HG03469 (cell line): Measurements from ENCODE around the gene ANKRD55.
"Not testable (repeated sequence)": the region's sequence is repeated elsewhere in the genome, so short reads cannot be mapped to it uniquely, and the experiment has no call there.

ENCODE experiments used
- ATAC-seq: cut with Tn5 transposase; IDR thresholded peaks from one replicate; pipeline ENCODE4 v1.9.1; 2021; ENCODE audit warnings: mild to moderate bottlenecking, moderate library complexity, moderate number of reproducible peaks; ENCODE audit not compliant: unreplicated experiment

ANKRD55 gene

DNA sequence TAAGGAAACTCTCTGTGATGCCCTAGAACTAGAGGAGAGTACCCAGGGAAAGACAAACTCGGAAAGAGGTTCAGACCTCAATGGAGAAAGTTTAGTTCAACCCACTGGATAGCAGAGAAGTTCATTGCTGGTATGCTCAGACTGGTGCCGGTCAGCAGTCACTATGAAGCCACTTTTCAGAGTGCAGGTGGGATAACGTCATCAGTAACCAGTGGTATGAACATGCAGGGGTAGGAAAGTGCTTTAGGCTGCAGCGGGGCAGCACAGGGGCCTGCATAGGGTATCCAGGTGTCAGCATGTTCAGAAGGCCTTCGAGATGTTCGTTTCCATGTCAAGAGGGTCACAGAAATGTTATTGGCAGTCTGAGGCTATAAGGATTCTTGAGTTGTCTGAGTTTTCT lies 20.8 kb upstream of the ANKRD55 start:
- no peak for ATAC-seq

GRCh38 chr5:56253126-56253525 lies 20.0 kb upstream of the ANKRD55 start:
- no peak for ATAC-seq

DNA sequence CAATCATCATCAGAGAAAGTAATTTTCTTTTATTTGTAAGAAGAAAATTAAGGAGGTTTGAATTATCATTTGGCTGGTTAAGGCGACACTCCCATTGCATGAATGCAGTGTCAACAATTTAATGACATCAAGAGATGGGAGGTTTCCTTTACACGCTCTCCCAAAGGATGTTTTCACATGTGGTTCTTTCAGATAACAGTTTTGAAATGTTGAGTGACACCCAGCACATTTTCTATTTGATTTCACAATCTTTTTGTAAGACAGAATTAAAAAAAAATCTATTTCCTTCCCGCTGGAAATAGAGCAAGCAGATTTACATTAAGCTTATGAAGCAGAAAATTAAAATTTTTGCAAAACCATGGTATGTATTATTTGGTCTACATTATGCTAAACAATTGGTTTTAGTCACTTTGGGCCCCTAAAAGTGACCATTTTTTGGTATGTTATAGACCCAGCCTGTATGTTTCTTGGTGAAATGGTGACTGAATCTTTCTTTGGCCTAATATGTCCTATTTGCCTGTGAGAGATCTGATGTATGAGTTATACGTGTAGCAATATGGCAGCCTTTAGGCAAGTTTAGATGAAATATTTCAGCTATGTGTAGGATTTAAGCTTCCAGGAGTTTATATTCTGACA lies 18.9 kb upstream of the ANKRD55 start:
- no peak for ATAC-seq

GRCh38 chr5:56251440-56251839 lies 18.3 kb upstream of the ANKRD55 start:
- ATAC-seq = no peak

GRCh38 chr5:56250011-56250410 lies 16.9 kb upstream of the ANKRD55 start:
- ATAC-seq = no peak

DNA sequence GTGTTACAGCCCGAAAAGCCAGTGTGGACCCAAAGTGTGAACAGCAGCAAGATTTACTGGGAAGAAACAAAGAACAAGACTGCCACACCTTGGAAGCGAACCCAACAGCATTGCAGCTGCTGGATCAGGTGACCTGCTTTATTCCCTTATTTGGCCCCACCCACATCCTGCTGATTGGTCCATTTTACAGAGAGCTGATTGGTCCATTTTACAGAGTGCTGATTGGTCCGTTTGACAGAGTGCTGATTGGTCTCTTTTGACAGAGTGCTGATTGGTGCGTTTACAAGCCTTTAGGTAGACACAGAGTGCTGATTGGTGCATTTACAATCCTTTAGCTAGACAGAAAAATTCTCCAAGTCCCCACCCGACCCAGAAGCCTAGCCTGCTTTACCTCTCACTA lies 16.0 kb upstream of the ANKRD55 start:
- not testable (repeated sequence) for ATAC-seq

DNA sequence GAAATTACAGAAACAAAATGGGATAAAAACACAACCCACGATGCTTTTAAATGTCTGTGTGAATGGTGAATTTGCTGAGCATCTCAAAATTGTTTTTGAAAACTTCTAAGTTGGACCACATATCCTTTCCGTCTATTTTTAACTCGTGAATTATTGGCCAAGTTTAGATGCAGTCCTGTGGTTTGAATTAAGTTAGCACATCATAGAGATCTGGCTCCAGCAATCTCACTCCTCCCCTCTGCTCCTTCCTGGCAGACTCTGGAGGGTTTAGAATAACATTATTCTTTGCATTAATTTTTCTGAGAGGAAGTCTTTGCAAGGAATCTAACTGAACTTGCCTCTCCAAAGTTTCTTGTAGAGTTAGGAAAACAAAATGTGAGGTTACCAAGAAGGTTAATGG lies 14.5 kb upstream of the ANKRD55 start:
- ATAC-seq = no peak

DNA sequence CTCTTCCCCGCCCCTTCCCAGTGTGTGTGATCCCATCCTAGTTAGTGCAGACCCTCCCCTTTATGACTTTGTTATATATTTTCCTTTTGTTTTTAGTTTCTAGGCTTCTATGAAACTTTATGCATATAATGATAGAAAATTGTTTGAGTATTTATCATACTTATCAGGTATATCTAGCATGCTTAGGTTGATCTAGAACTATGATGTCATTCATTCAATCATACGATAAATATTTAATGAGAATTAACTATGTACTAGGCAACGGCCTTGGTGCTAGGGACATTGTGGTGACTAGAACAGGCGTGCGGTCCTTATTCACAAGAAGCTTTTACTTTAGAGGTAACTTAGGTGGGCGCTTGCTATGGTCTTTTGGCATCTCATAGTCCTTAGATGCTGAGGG lies 13.6 kb upstream of the ANKRD55 start:
- ATAC-seq = no peak

- ATAC-seq = no peak
These were observed 12.4 kb upstream of the ANKRD55 start for GRCh38 chr5:56245481-56245880.

DNA sequence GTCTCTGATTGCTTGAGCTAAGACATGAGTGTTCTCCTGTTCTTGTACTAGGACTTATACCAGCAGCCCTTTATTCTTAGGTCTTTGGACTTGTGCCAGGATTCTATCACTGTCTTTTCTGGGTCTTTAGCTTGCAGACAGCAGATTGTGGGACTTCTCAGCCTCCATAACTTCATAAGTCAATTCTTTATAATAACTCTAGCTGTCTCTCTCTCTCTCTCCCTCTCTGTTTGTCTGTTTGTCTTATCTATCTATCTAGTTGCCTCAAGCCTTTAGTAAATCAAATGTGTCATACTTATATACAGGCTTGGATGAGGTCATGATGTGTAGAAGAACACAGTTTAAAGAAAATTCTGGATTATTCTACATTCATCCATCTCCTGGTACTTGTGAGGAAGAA lies 11.5 kb upstream of the ANKRD55 start:
- ATAC-seq = no peak

- not testable (repeated sequence) for ATAC-seq
These were observed 9.1 kb upstream of the ANKRD55 start for GRCh38 chr5:56242271-56242670.

DNA sequence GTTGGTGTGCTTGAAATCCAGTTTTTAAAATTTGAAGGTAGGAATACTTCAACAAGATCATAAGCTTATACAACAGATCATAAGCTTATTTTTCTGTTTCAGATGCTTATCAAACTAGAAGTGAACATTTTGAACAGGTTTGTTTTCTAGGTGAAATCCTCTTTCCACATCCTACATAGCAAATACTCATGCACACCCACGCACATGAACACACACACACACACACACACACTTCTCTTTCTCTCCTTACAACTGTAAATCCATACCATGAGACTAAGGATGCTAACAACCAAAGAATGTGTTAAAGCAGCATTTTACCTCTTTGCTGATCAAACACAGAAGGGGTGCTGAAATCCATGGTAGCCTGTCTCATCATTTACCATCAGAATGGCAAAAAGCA lies 592 bp downstream of the ANKRD55 start:
- ATAC-seq = no peak

GRCh38 chr5:56230576-56230975 lies 2.6 kb downstream of the ANKRD55 start:
- no peak for ATAC-seq

GRCh38 chr5:56229111-56229510 lies 4.0 kb downstream of the ANKRD55 start:
- ATAC-seq = no peak

GRCh38 chr5:56228631-56229030 lies 4.5 kb downstream of the ANKRD55 start:
- ATAC-seq = no peak

- no peak for ATAC-seq
These were observed 5.4 kb downstream of the ANKRD55 start for GRCh38 chr5:56227691-56228090.

- ATAC-seq = not testable (repeated sequence)
These were observed 9.8 kb downstream of the ANKRD55 start for GRCh38 chr5:56223298-56223697.

DNA sequence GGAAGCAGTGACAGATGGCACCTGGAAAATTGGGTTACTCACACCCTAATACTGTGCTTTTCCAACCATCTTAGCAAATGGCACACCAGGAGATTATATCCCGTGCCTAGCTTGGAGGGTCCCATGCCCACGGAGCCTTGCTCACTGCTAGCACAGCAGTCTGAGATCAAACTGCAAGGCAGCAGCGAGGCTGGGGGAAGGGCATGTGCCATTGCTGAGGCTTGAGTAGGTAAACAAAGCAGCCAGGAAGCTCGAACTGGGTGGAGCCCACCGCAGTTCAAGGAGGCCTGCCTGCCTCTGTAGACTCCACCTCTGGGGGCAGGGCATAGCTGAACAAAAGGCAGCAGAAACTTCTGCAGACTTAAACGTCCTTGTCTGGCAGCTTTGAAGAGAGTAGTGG lies 11.5 kb downstream of the ANKRD55 start:
- not testable (repeated sequence) for ATAC-seq

- ATAC-seq = no peak
These were observed 17.9 kb downstream of the ANKRD55 start for GRCh38 chr5:56215019-56215830.

DNA sequence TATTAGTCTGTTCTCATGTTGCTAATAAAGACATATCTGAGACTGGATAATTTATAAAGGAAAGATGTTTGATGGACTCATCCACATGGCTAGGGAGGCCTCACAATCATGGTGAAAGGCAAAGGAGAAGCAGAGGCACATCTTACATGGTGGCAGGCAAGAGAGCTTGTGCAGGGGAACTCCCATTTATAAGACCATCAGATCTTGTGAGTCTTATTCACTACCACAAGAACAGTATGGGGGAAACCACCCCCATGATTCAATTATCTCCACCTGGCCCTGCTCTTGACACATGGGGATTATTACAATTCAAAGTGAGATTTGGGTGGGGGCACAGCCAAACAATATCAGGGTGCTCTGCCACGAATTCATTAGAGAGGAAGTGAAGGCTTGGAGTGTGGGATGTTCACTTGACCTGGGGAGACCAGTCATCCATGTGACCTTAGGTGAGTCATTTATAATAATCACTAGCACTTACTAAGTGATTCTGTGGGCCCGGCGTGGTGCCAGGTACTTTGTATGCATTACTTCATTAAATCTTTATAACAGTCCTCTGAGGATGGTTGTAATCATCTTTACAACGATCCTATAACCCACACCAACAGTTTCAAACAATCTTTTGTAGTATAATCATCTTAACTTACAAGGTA lies 19.1 kb downstream of the ANKRD55 start:
- not testable (repeated sequence) for ATAC-seq

GRCh38 chr5:56212130-56212879 lies 20.8 kb downstream of the ANKRD55 start:
- no peak for ATAC-seq
